Kidney tubule cell (primary cell): ENCODE measurements around the gene SDCCAG8.

Source experiments
- DNase-seq: peaks from one replicate; pipeline ENCODE4 v3.0.0-alpha.2; 2018; ENCODE audit warnings: low spot score

Gene SDCCAG8

DNA sequence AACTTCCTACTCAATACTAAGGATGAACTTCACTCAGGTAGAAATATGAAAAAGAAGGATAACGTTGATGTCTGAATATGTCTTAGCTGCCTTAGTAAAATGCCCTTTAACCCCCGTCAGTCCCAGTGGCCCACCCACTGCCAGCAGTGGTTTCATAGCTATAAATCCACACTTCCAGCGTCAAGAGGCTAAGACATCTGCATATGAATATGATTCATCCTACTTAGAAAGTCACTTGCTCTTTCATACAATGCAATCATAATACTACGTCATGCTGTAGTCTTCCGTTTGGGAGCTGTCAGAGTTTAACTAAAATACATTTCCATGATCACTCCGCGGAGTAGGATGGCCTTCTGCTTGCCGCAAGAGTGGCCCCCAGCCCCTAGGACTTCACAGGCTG, 247.3 kb downstream of the SDCCAG8 start:
- DNase-seq, result no peak

DNA sequence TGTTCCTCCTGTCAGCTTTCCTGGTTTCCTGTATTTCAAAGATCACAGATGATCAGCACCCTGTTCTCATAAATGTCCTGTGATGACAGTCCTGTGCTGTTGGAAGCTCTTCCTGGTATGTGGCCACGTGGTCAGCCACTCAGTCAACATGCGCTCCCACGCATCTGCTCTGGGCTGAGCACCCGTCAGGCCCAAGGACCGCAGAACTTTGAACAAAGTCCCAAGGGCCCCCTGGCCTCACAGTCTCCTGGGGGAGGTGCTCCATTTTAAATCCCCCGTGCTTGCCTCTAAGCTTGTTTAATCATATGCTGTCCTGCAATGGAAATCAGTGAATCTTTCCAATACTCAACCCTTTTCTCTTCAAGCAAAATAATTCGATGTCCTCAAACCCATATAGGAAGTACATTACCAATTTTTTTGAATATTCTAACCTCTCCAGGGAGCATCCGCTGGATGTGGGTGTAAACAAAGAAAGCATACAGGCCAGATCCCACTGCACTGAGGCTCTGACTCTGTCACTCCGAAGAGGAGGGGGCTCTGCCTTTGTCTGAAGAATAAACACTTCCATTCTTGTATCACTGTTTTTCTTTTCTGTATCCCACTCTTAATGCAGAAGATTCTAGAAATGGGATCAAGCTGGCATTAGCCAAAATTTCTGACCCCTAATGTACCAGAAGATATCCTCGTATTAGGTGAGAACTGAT, 250.3 kb downstream of the SDCCAG8 start:
- DNase-seq, result no peak

DNA sequence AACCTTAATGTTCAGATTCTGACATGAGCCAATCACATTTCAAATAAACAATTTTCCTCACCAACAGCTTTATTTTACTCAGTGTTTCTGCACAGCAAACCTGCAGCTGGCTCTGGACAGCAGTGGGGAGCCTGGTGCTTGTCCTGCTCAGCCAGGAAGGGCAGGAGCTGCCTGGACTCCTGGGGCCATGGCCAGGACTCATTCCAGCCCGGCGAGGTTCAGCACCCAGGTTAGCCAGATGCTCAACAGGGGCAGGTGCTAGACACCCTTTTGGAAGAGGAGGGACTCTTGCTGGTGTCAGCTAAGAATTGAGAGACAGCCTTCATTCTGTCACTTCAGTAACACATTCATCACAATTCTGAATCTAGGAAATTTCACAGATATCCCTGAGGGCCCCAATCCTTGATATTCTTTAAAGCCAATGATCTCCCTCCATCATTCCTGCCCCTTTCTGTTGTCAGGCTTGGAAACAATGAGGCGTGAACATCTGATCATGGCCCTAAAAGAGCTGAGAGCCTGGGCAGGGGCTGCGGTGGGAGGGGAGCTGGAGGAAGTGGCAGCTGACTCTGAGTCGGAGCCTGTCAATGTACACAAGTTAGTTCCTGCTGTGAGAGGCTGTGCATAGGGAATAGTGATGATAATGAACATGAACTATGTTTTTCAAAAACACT, 251.3 kb downstream of the SDCCAG8 start:
- DNase-seq, result no peak

DNA sequence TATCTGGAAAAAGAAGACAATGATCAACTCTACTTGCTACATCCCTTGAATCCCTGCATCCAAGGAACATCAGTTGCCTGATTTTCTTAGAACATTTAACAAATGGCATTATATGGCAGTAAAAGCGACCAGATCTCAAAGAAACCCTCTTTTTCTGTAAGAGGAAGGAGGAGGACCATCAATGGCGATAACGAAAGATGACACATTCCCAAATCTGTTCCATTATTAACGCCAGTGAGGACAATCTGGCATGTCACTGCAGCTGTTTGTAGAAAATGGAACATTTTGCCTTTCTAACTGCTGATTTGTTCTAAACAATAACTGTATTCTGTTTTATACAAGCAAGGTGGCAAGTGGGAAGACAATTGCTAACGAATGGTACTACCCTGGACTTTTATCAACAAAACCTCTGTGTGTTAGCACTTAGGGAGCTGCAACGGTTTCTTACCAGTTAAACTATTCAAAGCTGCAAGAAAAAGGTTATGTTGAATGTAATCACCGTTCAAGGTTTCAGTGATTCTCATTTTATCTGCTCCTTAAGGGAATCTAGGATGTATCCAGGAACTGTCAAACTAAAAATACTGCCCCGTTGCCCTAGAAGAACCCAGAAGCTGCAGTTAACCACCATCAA, 251.9 kb downstream of the SDCCAG8 start:
- DNase-seq, result no peak

DNA sequence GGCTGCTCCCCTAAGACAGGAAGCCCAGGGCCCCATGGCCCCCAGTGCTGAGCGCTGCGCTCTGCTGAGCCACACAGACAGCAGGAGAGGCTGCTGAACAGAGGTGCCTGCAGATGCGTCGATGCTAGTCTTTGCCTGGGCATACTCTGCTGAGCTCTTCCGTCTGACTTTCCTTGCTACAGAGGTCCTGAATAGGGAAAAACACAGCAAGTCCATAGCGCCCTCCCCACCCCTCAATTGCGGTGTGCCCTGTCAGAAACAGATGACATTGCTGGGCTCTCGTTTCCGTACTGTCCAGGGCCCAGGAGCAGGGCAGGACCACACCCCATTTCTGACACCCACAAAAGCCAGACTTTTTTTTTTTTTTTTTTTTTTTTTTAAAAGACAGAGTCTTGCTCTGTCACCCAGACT, 252.5 kb downstream of the SDCCAG8 start:
- DNase-seq, result no peak

DNA sequence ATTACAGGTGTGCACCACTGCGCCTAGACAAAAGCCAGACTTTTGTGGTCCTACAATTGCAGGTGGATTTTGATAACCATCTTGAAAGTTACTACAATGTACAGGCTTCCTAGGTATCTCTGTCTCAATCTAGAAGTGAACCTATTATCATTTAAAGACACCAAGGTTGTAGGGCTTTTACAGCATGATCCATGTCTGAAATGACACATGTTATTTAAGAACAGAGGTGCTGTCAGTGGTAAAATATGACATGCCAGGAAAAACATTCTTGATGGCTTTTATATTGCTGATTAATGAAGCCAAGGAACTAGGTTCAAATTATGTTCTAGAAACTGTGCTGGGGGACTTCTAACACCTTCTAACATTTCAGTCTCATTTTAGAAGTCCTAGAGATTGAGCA, 253.1 kb downstream of the SDCCAG8 start:
- DNase-seq, result no peak

DNA sequence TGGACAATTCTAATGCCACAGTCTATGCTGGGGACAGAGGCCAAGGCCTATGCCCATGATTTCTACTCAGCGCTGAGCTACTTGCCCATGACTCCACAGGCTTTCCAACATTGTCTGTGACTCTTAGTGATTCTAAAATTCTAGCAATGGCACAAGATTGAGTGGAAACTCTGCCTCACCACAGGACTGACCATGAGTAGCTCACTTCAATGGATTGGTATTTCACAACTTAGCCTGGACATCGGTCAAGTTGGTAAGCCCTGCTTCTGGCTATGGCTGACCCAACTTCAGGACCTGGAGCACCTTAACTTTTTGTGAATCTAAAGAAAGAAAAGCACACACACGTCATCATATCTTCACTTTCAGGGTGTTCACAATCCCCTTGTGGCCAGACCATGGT, 255.1 kb downstream of the SDCCAG8 start:
- DNase-seq, result no peak

DNA sequence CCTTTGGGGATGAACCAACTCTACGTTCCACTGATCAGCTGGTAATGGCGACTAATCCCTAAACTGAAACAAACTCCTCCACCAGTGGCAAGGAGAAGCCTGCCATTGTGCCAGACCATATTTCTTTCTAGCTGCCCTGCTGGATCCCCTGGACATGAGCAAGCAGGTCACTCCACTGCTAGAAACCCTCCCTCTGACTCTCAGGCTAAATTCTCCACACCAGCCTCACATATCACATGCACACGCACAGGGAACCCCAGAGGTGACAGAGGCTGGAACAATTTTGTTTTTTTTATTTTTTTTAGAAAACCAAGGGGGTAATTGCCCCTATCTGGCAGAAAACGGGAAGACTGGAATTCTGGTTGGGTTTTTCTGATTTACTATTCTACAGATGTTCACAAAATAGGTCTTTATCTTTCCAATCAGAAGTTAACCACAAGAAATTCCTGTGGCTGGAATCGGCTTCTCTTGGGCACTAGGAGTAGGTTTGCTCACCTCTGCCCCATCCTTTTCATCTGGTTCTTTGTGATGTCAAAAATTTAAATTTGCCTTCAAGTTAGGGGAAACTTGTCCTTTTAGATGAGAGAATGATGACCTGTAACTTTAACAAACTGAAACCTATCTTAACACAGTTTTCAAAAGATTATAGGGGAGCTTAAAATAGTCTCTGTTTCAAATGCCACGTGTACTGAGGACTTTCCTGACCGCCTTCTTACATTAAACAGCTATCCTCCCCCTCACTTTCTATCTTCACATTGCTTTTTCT, 258.1 kb downstream of the SDCCAG8 start:
- peak; percentile 38 for DNase-seq

DNA sequence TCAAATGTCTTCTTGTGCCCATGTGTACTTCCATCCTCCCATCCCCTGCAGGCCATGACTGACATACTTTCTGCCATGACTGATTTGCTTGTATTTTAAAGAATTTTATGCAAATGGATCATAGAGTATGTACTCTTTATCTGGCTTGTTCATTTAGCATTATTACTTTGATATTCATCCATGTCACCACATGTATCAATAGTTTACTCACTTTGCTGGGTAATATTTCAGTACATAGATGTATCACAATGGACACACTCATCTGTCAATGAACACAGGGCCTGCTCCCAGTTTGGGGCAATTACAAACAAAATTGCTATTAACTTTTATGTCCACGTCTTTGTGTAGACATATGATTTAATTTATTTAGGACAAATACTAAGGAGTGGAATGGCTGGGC, 259.1 kb downstream of the SDCCAG8 start:
- DNase-seq, result no peak

DNA sequence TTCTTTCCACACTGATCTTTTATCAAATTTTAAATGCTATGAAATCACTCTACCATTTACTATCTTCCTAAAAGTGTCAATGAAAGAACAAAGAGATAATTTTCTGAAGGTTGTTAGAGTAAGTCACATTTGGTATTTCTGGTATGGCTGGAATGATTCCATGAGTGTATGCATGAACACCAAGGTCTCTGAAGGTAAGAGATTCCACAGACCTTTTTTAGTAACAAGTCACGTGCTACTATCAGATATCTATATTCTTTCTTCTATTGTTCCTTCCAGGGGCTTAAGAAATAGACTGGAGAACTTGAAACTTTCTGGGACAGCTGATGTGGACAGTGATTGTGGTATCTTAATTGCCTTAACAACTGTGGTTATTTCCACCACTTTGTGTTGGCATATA, 265.0 kb downstream of the SDCCAG8 start:
- DNase-seq, result peak; percentile 11

DNA sequence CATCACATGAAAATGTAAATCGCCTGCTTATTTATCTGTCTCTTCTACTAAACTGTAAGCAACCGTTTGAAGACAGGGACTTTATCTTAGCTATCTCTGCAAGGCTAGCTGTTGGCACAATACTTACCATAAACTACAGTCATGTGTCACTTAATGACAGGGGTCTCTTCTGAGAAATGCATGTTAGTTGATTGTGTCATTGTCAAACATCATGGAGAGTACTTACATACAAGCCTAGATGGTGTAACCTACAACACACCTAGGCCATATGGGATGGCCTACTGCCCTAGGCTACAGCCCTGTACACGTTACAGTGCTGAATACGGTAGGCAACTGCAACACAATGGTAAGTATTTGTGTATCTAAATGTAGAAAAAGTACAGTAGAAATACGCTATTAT, 267.9 kb downstream of the SDCCAG8 start:
- no peak for DNase-seq

DNA sequence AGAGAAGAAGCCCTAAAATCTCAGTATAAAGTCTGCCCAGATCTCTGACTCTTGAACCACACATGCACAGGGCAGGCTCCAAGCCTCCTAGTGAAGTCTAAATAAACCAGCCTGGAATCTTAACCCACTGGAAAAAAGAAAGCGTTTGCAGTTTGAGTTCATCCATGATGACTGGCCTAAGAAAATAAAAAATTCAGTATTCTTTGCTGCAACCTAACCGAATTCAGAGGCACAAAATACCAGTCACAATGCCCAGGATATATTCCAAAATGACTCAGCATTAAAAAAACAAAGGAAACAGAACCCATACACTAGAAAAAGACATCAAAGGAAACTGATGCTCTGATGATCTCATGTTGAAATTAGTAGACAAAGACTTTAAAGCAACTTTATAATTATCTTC, 269.2 kb downstream of the SDCCAG8 start:
- peak; percentile 71 for DNase-seq

DNA sequence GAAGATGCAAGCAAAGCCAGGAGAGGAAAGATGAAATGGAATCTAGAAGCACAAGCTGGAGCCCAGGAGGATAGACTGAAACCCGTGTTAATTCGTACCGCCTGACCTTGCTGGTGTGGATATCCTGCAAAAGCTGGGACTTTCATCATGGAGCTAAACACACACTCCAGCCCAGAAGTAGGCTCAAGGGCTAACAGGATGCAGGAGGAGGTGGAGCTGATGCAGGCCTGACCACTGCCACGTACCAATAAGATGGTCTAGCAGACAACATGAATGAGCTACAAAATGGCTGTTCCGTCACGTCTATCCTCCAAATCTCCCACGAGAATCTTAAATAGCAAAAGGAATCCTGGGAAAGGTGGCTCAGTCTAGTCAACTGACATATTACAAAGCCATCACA, 270.3 kb downstream of the SDCCAG8 start:
- no peak for DNase-seq

DNA sequence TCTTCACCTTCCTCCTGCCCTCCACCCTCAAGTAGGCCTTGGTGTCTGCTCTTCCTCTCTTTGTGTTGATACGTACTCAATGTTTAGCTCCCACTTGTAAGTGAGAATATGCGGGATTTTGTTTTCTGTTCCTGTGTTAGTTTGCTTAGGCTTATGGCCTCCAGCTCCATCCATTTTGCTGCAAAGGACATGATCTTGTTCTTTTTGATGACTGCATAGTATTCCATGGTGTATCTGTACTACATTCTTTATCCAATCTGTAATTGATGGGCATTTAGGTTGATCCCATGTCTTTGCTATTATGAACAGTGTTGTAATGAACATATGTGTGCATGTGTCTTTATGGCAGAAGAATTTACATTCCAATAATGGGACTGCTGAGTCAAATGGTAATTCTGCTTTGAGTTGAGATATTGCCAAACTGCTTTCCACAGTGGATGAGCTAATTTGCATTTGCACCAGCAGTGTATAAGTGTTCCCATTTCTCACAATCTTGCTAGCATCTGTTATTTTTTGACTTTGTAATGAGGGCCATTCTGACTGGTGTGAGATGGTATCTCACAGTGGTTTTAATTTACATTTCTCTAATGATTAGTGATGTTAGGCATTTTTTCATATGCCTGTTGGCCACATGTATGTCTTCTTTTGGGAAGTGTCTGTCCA, 272.7 kb downstream of the SDCCAG8 start:
- no peak for DNase-seq

DNA sequence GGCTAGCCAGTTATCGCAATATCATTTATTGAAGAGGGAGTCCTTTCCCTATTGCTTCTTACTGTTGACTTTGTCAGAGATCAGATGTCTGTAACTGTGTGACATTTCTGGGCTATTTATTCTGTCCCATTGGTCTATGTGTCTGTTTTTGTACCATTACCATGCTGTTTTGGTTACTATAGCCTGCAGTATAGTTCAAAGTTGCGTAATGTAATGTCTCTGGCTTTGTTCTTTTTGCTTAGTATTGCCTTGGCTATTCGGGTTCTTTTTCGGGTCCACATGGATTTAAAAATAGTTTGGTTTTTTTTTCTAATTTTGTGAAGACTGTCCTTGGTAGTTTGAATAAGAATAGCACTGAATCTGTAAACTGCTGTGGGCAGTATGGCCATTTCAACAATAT, 273.7 kb downstream of the SDCCAG8 start:
- DNase-seq, result no peak

DNA sequence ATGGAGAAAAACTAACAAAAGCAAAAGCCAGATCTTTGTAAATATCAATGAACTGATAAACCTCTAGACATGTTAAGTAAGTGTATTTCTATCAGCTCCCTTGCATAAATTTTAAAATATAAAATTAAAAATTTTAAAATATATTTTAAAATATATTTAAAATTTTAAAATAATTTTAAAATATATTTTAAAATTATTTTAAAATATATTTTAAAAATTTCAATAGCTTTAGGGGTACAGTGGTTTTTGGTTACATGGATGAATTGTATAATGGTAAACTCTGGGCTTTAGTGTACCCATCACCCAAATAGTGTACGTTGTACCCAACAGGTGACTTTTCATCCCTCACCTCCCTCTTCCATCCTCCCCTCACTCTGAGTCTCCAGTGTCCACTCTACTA, 279.2 kb downstream of the SDCCAG8 start:
- no peak for DNase-seq

DNA sequence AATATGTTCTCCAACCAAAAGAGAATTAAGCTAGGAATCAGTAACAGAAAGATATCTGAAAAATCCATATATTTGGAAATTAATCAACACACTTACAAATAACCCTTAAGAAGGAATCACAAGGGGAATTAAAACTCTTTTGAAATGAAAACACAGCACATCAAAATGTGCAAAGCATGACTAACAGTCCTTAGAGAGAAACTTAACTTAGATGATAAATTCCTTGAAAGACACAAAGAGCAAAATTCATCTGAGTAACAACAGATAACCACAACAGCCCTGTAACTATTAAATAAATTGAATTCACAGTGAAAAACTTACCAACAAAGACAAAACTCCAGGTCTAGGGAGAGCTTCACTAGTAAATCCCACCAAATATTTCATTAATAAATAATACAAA, 283.8 kb downstream of the SDCCAG8 start:
- no peak for DNase-seq

DNA sequence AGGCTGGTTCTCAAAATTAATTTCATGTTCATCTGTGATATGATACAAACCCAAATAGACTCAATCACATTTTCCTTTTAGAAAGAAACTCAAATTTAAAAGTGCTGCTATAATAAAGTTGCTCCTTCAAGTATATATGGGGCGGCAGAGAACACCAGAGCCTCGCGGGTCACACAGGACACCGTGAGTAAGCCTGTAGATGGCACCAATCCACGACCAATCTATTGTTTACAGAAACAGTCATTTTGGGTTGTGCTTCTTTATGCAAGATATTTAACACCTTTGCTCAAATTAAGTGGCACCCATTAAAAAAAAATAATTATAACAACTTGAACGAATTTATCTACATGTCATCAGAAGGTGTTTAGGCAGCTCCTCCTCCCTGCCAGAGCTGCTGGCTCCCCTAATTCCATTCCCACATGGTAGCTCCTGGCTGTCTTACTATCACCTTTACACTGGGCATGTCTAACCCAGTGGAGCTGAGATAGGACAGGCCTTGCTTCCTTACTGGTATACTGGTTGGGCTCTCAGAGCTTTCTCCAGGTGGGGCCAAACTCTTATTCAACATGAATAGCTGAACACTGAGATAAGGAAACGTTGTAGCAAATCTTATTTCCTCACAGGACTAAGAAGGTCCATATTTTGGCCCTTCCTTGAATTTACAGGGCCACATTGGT, 287.0 kb downstream of the SDCCAG8 start:
- no peak for DNase-seq

DNA sequence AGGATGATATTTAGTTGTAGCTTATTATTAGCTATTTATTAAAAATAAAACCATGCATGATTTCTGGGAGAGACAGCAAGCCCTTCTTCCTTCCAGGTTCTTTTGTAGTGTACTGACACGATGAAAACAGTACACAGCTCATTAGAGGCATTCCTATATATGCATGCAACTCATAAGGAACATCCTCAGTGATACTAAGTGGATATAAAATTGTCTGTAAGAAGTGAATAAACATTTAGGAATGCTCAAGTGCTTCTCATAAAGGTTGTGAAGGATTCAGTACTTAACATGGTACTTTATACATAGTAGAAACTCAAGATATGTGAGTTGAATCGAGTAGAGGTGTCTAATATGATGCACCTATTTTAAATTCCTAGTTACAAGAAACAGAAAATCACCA, 287.7 kb downstream of the SDCCAG8 start:
- DNase-seq, result no peak

DNA sequence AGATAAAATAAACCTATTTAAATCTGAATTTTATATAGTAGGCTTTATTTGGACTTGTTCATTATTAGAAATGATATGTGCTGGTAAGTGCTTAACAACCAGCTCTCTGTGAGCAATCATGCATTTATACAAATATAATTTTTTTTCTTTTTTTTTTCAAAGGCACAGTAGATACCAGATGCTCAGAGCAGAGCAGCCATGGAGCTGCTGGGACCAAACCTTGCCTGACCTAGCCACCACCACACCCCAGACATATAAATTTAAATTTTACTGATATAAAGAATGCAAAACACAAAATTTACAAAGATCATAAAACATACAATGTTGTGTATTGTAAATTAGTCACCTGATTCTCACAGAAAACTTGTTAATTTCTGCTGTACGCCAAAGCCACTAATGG, 290.6 kb downstream of the SDCCAG8 start:
- DNase-seq, result no peak

DNA sequence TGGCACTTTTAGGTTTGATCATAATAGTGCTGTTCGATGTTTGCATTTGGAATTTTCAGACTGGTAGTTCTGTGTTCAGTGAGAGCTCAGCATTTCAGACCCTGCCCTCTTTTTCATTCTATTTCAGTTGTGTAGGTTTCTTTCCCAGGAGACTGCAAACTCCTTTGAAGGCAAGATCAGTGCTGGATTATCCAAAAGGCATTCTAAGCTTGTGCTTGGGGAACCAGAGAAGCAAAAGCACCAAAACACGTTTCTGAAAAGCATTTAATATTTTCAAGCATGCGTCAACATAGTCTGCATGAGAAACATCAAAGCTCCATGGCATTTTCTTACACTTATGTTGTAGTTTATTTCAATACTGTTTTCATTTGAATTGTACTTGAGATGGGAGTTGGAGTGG, 292.1 kb downstream of the SDCCAG8 start:
- DNase-seq, result no peak

DNA sequence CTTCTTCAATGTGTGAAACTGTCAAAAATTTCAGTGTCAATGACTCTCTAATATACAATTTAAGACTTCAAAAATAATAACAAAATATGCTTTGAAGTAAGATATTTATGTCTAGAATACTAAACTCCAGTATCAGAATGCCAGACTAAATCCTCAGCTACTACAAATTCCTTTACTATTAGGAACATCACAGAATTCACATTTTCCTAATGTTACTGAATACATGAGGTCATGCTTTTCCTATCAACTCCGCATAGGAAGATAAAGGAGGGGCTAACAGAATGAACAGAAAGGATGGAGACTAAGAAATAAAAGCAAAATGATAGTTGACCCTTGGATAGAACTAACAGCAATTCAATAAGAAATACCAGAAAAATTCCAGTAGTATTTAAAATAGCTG, 292.7 kb downstream of the SDCCAG8 start:
- no peak for DNase-seq
